Measurements from ENCODE around the gene IRAK3.
"Not testable (repeated sequence)": the region's sequence is repeated elsewhere in the genome, so short reads cannot be mapped to it uniquely, and the experiment has no call there.

IRAK3 gene

DNA sequence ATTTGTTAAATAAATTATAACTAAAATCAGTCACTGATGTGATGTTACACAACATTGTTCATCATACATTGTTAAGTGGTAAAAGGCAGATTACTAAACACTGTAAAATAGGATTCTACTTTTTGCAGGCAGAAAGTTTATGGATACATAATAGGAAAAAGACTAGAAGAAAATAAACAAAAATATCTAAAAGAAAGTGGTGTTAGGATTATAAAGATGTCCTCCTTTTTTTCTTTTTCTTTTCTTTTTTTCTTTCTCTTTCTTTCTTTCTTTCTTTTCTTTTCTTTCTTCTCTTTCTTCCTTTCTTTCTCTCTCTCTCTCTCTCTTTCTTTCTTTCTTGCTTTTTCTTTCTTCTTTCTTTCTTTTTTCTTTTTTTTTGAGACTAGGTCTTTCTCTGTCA lies 73.7 kb downstream of the IRAK3 start:
- DNase-seq (ENCODE audit: low spot score) = no peak

DNA sequence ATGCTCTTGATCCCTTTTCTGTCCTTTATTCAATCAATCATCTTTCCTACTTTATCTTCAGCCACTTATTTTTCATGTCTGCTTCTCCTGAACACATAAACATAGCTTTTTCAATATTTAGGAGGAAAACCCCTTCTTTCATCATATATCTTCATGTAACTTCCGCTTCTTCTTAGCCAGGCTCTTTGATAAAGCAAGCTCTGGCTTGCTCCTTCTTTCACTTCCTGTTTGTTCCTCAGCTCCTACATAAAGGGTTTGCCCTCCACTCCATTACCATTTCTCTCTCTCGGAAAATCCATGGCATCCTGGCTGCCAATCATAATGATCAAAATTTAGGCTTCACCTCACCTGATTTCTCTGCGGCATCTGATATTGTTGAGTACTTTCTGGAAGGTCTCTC lies 79.5 kb downstream of the IRAK3 start:
- DNase-seq (ENCODE audit: low spot score) = no peak

DNA sequence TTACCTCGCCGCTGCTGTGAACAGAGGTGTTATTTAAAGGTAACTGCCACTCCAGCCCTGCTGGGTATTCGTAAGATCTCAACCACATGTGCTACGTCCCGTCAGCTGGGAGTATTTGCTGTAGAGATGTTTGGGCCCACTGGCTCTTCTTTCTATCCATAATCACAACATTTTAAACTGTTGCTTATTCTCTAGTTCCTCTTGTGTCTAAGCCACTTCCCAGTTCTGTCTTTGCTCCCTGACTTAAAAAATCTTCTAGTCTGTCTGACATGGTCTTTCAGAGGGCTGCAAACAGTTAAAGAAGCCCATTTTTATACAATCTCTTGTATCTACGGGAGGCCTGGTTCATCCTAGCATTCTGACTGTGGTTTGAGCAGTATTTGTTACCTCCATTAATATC lies 80.1 kb downstream of the IRAK3 start:
- DNase-seq (ENCODE audit: low spot score) = no peak

DNA sequence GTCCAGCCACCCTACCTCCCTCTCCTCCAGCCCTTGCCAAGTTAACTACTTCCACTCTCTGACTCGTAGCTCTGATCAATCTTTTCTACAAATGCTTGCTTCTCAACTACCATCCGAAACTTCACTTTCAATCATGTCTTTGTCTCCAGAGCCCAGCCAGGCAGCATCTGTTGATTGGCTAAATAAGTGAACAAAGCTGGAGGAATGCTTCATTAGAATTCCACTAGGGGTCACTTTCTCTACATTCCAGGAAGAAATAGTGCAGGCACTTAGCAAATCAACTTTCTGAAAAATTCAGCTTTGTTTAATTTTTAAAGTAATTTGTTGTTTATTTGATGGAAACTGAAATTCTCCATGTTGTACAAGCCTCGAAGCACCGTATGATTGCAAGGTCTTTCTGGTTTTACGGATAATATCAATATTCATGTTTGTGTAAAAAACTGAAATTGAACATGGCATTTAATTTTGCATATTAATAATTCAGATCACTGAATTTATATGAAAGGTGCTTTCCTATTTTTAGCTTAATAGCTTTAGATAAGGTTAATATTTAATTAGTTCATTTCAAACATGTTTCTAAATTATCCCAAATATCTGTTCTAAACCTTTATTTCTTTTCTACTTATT lies 80.9 kb downstream of the IRAK3 start:
- no peak for DNase-seq (ENCODE audit: low spot score)

DNA sequence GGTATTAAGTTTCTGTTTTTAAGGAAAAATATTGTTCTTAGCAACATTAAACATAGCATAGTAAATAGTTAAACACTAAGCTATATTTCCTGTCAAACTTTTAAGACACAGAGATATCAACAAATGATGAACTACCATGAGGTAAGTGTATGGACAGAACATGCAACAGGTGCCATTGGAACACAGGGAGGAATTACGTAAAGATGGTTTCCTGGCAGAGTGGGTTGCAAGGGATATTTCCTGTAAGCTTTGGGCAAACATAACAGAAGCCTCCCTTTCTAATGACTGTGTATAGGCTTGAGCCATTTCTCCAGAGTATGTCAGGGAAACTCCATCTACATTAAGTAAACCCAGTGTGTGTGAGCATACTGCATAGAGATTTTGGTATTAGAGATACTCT lies 81.6 kb downstream of the IRAK3 start:
- DNase-seq (ENCODE audit: low spot score) = no peak

DNA sequence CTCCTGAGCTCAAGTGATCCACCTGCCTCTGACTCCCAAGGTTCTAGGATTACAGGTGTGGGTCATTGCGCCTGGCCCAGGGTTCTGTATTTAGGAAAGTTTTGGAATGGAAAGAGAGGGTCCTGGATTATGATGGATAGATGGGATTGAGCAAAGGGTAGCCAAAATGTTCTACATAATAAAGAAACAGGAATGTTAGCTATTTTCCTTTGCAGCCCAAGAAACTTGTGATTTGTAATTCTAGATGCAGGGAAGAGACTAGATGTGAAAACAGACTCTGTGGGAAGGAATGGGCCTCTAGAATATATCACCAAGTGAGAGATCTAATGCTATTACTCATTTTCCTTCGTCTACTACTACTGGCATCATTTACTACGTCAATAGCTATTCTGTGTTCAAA lies 83.6 kb downstream of the IRAK3 start:
- no peak for DNase-seq (ENCODE audit: low spot score)

DNA sequence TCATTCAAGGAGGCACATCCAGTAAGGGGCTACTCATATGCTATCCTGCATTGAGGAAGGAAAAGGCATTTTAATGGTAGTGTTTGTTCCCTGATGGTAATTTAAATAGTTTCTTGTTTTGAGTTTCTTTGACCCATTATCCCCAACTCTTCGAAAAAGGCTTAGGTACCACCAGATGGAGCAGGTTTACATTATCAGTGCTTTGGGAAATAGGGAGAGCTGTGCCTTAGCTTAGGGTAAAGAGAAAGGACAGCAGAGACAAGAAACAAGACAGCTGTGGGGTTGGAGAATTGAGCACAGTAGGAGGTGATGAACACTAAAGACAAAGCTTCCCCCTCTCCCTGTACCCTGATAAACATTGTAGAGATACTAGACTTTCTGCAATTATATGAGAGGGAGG lies 84.1 kb downstream of the IRAK3 start:
- no peak for DNase-seq (ENCODE audit: low spot score)

DNA sequence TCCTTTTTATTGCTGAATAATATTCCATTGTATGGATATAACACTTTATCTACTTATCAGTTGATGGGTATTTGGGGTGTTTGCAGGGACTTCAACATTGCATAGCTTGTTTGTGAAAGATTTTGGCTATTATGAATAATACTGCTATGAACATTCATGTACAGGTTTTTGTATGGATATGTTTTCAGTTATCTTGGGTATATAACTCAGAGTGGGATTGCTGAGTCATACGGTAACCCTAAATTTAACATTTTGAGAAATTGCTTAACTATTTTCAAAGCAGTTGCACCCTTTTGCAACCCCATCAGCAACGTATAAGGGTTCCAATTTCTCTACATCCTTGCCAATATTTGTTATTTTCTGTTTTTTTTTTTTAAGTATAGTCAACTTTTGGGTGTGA lies 86.0 kb downstream of the IRAK3 start:
- no peak for DNase-seq (ENCODE audit: low spot score)

DNA sequence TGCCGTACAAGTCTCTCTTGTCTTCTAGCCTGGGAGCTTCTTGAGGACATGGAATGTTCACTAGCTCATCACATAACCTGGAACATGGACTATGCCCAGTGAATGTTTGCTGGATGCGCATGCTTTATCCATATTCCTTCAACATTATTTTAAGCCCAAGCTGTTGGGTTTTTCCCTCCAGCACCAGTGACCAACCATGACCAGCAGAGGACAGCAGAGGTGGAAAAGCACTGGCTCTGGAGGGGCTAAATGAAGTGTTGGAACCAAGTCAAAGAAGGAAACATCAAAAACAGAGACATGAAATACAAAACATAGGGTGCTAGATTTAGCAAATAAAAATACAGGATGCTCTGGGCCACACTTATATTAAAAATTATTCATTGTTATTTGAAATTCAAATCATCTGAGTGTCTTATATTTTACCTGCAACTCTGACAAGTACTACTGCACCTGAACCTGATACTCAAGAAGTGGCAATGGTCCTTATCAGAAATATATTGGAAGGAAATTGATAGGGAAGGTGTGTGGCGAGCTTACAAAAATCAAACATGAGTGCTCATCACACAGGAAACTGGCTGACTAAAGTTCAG lies 90.2 kb downstream of the IRAK3 start:
- no peak for DNase-seq (ENCODE audit: low spot score)

DNA sequence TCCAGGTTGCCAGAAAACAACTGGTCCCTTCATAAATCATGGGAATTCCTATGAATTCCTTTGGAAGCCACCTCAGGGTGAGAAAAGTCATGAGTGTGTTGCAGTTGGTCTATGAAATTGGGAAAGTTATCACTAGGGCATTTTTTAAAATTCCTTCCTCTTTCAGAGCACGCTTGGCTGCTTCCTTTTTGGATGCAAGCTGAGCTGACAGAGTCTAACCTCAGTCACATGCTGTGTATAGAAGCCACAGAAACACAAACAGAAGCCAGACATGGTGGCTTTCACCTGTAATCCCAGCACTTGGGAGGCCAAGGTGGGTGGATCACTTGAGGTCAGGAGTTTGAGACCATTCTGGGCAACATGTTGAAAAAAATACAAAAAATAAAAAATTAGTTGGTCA lies 91.5 kb downstream of the IRAK3 start:
- DNase-seq (ENCODE audit: low spot score) = no peak

DNA sequence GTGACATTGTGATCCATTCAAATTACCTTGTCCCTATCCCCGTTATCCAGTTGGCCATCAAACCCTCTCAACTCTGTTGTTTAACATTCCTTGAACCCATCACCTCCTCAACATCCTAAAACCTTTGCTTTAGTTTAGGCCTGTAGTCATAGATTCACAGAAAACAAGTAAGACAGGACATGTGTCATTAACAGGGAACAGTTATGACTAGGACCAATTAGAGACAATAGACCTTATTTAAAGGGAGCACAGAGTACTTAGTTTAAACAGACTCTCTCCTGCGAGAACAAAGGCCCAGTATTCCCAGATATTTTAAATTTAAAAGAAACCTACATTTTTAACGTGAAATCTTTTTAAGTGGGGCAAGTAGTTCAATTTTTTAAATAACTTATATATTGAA lies 93.2 kb downstream of the IRAK3 start:
- DNase-seq (ENCODE audit: low spot score) = no peak

DNA sequence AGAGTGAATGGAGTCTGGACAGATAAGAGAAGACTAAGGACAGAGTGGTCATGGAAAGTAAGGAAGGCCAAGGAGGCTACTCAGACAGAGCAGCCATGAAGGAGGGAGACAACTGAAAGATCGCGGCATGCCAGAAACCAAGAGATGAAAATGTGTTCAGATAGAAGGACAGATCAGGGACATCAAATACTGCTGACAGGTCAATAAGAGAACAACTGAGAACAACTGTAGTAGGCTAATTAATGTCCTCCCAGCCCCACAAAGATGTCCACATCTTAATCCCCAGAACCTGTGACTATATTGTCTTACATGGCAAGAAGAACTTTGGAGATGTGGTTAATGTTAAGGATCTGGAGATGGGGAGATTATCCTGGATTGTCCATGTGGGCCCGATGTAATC lies 98.3 kb downstream of the IRAK3 start:
- DNase-seq (ENCODE audit: low spot score) = no peak

DNA sequence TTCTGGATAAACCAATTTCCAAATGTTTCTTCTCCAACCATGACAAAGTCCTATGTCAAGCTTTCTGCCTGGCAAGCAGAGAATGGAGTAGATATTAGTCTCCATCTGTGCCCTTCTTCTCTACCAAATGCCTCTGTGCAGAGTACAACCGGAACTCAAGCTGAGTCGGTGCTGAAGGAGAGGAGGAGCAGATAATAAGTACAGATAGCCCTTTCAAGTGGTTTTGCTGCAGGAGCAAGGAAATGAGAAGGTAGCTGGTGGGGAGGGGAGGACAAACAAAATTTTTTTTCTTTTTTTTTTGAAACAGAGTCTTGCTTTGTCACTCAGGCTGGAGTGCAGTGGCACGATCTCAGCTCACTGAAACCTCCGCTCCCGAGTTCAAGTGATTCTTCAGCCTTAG lies 99.1 kb downstream of the IRAK3 start:
- DNase-seq (ENCODE audit: low spot score) = no peak

DNA sequence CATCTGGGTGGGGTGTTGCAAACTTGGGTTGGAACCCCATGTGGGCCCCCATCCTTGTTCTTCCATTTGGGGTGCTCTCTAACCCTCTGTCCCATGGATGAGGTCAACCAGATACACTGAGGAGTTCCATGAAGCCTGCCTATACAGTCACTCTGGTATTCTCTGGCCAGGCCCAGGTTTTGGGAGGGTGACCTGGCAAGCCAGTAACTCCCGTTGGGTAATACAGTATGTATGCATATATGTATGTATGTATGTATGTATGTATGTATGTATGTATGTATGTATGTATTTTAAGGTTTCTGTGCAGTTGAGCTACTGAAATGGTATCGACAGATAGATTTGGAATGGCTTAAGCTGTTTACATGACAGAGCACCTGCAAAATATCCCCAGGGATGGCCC lies 100.5 kb downstream of the IRAK3 start:
- no peak for DNase-seq (ENCODE audit: low spot score)

DNA sequence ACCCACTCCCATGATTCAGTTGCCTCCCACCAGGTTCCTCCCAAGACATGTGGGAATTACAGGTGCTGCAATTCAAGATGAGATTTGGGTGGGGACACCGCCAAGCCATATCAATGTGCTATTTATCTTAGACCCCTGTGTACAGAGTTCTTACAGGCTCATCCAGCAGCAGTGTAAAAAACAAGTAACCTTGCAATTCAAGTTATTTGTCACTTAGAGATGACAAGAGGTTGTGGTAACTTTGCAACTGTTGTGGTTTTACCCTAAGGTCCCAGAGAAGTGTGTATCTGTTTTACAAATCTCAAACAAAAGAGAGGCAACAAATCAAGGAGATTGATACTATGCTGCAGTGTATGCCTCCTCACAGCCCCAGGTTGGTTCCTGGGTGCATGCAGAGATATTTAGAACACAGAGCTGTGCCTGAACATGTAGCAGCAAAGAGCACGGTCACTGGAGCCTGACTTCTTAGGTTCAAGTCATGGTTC lies 101.7 kb downstream of the IRAK3 start:
- no peak for DNase-seq (ENCODE audit: low spot score)

DNA sequence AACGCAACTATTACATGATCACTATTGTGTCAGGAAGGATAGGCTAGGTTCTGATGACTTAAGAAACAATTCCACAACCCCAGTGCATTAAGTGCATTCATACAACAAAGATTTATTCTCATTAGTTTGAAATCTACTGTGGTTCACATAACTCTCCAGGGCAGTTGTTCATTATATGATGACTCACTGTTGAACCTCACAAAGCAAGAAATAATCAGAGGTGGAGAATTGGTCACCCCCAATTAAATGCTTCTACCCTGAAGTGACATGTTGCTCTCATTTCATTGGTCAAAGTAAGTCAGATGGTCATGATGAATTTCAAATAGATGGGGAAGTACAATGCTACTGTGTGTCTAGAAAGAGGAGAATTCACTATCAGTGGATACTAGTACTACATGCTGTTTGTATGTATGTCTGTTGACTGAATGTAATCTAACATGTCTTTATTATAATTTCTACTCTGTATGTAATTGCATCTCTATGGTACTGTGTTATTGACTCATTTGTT lies 107.2 kb downstream of the IRAK3 start:
- no peak for DNase-seq (ENCODE audit: low spot score)

DNA sequence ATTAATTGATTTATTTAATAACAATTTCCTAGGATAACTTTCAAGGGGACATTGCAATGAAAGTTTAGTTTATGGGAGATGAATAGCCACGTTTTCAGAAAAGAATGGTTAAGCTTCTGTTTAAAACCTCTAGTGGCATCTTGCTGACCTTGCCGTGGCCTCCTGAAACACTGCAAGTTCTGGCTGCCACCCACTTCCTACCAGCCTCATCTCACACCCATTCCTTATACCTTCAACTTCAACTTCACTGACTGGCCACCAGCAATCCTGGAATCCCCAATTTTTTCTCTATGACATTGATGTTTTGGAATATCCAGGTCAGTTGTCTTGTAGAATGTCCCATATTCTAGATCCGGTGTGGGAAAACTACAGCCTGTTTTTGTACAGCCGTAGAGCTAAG lies 108.1 kb downstream of the IRAK3 start:
- DNase-seq (ENCODE audit: low spot score) = no peak

DNA sequence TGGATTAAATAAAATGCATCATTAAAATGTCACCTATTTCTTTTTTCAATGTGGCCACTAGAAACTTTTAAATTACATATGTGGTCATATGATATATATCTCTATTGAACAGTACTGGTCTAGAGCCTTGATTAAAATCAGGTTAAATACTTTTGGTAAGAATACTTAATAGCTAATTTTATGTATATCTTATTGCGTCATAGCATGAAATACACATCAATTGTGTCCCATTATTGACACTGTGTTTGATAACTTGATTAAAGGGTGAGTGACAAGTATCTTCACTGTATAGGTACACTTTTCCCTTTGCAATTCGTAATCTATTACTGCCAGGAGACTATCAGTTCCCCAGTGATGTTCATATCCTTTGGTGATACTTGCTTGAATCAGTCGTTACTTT lies 108.9 kb downstream of the IRAK3 start:
- no peak for DNase-seq (ENCODE audit: low spot score)

DNA sequence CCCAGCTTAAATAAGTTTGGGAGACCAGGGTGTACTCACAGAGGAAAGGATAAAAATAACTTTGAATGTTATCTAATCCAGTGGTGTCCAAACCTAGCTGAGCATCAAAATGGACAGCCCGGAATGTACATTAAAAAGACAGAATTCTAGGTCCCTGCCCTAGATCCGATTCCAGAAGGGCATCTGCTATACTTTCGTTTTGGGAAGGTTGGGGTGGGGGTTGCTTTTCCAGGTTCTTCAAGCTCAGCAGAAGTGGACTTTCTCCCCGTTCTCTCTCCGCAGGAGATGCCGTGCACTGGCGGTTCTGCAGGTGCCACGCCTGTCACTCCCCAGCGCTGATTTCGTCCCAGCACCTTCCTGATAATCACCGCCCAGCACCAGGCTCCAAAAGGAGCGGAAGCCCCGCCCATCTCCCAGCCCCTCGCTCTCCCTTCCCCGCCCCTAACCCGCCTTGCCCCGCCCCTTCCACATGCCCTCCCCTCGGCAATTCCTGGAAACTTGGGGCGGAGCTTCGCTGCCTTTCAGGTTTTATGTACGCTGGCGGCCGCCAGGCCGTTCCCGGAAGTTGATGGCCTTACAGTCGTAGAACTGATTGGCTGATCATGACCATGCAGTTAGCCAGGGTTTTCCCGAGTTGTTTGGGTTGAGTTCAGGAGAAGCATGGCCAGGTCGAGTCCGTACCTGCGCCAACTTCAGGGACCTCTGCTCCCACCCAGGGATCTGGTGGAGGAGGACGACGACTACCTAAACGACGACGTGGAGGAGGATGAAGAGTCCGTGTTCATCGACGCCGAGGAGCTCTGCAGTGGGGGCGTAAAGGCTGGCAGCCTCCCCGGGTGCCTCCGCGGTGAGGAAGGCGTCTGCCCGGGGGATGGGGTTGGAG lies 113.2 kb downstream of the IRAK3 start, which contains the start of gene HELB:
Gene HELB, plus strand, starts transcription at position 550 of the 883 bp plus-strand sequence. Its CDS starts 111 bp downstream, at position 661.
- DNase-seq (ENCODE audit: low spot score) = peak; percentile 97

DNA sequence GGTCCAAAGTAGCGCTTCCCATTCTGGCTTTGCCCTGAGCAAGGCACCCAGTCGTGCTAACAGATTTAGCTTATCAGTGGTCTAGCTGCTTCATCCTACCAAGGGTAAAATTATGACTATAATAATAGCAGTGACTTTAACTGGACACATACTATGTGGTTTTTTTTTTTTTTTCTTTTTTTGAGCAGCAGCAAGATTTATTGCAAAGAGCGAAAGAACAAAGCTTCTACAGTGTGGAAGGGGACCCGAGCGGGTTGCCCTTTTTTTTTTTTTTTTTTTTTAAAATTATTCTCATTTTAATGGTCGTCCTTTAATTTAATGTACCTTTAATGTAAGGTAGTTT lies 113.8 kb downstream of the IRAK3 start:
- DNase-seq (ENCODE audit: low spot score) = no peak

DNA sequence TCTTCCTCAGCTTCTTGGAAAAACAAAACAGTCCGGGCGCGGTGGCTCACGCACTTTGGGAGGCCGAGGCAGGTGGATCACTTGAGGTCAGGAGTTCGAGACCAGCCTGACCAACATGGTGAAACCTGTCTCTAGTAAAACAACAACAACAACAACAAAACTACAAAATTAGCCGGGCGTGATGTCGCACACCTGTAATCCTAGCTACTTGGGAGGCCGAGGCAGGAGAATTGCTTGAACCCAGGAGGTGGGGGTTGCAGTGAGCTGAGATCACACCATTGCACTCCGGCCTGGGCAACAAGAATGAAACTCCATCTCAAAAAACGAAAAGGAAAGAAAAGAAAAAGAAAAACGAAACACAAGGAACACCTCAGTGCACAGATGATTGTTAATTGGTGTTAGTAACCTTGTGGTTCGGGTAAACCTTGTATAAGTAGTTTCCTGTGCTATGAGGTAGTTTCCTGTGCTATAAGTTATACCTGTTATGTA lies 114.3 kb downstream of the IRAK3 start:
- not testable (repeated sequence) for DNase-seq (ENCODE audit: low spot score)

All from left forelimb (tissue), 1 donor.